GM19397 (cell line): Measurements from ENCODE around the gene NCKAP5.

Experiments used
- ATAC-seq: cut with Tn5 transposase; IDR thresholded peaks from one replicate; pipeline ENCODE4 v1.9.1; 2021; ENCODE audit warnings: mild to moderate bottlenecking, moderate library complexity; ENCODE audit not compliant: unreplicated experiment

The NCKAP5 gene

DNA sequence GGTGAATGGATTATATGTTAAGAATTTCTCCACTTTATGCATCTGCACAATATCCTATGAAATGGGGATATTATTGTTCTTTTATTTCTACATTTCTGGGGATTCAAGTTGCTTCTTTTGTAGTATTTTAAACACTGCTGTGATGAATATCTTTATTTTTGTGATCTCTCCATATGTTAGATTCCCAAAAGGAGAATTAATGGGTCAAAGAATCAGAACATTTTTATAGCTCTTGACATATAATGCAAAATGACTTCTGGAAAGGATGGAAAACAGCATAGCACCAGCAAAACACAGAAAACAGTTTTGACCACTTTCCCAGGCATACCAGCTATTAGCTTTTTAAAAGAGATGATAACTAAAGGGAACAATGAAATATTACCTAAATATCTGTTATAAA, 135.5 kb downstream of the NCKAP5 start:
- no peak for ATAC-seq

DNA sequence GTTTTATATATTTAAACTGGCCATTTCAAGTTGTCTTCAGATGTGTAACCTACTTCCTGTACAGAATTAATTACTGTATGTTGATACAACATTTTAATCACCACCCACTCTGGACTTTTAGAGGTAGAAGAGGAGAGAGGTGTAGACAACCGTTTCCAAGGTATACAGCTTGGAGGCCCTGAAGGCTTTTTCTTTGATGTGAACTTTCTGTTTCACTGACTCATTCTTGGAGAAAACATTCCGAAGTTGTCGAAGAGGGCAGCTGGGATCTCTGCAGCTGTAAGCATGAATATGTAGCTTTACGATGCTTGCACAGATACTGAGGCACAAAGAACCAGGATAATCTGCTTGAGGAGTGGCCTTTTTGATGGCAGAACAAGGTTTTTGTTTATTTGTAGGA, 137.0 kb downstream of the NCKAP5 start:
- no peak for ATAC-seq

DNA sequence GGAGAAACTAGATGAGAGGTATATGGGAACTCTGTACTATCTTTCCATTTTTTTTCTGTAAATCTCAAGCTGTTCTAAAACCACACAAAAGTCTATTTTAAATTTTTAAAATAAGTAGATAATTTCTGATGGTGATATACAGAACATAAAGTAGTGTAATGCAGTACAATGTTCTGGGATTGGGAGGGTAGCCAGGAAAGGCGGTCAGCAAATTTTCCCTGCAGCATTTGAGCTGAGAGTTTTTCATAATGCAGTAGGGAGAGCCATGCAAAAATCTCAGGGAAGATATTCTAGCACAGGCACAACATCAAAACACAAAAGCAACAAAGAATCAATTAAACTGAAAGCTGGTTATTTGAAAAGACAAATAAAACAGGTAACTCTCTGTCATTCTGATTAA, 141.5 kb downstream of the NCKAP5 start:
- ATAC-seq: no peak

DNA sequence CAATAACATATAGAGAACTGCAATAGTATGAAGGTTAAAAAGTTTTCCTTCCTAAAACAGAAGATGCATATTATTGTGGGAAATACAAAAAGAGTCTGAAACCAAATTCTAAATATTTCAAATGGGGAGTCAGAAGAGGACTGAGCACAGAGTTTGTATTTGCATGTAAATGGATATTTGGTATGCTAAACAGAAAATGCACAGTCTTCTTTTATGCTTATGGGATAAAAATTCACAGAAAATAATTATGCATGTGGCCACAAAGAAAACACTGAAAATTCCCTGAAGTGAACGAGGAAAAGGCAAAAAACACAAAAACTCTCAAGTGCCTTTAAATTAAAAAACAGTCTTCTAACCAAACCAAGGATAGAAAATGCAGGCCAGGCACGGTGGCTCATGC, 142.7 kb downstream of the NCKAP5 start:
- ATAC-seq: no peak

DNA sequence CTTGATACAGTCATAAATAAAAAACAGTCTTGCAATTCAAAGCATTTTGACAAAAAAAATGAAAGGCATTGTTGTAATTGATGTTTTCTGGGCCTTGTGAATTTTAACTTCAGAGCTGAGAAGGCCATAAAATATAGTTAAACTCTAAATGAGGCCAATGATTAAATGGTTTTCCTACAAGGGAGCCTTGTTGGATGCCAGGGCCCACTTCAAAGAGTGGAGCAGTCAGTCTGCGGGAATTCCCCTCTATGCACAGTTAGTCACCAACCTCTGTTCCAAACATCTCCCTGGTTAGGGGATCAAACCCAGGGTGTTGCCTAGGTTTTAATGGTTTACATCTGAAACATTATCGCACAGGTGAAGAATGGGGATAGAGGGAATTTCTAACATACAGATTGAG, 143.4 kb downstream of the NCKAP5 start:
- no peak for ATAC-seq

DNA sequence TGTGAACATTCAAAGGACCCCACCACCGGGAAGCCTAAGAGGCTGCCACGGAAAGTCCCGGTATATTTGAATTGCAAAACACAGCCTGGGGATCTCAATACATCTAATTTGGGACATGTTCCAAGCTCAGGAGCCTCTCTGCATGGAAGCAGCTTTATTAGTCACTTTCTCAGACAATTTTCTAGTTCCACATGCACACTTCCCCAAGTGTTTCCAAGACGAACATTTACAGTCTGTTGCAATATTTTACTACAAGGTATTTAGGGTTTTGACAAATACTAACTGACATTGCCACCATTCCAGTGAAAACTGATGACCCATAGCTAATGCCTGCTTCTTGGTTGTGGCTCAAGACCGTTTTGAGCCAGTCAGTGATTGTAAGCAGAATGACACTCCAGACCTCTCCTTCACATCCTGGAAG, 145.3 kb downstream of the NCKAP5 start:
- no peak for ATAC-seq

DNA sequence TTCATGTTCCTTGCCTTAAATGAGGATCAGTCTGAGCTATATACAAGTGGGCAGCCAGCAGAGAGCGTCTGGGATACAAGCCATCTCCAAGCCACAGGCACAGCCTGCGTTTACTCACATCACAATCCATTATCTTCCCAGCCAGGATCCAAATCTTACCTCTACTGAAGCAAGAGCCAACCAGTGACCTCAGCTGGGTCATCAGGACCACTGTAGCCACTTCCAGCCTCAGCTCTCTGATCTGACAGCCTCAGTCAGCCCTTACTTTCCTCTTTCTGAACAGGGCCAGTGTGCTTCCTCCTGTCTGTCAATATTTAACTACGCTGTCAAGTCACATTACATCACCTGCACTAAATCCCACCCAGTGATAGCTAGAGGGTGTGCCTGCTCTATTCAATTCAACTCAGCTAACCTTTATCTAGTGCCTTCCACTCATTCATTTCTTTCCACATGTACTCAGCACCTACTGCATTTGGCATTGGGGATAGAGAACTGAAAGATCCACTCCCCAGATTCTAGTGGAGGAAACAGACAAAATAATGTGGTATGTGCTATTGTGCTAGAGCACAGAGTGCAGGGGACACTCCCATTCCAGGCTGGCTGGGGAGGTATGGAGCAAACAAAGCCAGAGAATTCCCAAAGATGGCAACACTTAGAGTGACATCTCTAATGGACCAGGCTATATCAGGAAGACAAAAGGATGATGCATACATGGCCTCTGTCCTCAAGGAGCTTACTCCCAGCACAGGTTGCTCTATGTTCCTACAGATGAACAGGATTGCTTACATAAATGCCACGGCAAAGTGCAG, 146.5 kb downstream of the NCKAP5 start:
- peak; percentile 96 for ATAC-seq

DNA sequence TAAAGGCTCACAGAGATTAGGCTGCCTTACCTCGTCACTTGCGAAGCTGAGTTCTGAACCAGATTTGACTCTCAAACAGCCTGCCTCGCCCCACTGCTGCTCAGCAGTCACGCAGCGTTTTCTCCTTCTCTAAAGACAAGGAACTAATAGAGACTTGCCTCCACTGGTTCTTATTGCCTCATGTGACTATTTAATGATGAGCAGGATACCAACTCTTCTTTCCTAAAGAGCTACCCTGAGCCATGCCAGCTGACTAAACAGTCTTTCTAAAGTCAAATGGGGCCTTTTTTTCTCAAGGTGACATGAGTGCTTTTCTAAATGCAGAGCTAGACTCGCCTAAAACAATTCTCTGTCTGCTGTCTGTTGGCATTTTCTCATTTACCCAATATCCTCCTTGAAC, 147.5 kb downstream of the NCKAP5 start:
- ATAC-seq: no peak

DNA sequence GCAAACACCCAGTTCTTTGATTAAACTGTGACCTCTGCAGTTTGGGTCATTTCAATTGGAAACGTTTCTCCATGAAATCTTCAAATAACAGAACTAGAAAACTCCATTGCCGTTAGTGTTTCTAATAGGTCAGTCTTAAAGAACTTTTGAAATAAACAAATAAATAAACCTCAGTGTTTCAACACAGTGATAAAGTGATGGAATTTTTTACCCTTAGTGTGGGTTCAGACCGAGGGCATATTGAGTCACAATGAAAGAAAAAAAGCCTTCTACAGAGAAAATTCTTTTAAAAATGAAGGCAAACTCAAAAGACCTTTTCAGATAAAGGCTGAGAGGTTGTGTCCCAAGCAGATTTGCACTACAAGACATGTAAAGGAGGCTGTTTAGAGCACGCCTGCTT, 149.6 kb downstream of the NCKAP5 start:
- no peak for ATAC-seq

DNA sequence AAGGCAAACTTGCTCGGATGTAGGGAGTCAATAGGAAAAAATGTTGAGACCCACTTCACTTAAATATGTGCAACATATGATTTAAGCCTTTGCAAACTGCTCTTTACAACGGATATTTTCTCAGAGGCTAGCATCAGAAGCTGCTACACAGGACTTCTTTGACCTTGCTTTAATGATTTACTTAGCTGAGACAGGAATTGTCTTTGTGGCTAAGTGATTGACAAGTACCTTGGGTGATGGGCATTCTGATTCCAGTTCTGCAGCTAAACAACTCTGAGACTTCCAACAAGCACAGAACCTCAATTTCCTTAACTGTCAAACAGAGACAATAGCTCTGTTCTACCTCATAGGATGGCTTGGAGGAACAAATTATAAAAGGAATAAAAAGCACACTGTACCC, 150.2 kb downstream of the NCKAP5 start:
- peak; percentile 27 for ATAC-seq

DNA sequence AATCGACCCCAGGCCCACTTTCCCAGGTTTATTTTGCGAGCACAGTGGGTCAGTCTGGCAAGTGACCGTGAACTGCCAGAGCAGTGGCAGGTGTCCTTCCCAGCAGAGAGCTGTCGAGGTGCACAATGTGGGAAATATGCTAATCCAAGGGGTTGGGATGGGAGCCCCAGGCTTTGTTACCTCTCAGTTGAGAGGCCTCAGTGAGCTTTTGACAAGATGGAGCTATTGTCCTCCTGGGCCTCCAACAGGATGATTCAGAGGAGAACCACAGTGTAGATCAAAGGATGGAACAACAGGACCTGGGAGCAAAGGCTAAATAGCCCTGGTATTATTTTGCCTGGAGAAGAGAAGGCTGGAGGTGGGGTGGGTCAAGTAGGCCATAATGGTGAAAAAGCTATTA, 150.8 kb downstream of the NCKAP5 start:
- ATAC-seq: no peak

DNA sequence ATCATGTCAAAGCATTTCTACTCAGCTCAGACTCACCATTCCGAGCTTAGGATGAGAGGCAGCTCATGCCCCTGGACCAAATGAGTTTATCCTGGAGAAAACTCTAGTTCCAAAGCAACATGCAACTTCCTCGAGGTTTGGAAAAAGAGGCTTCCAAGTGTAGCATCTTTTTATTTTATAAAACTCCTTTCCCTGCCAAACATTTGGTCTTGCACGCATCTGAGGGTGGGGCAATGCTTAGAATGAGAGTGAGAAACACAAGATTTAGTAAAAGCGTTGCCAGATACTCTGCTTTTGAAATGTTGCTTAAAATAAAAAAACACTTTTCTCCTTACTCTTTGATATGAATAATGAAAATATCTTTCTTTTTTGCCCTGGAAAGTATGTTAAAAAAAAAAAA, 151.5 kb downstream of the NCKAP5 start:
- no peak for ATAC-seq

DNA sequence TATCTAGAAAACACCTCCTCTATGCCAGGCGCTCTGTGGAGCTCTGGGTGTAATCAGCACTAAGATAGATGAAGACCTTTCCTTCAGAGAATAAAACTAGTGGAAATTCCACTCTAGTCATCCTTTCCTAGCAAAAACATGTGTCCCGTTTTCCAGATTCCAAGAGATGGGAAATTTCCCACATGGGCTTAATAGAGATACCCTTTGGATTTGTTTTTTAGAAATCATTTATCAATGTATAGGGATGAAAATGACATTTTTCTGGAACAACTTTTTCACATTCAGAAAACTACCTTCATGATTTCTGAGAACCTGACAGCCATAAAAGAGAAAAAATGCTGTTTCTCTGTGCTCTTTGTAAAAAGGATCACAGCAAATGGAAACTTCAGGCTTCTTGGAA, 152.1 kb downstream of the NCKAP5 start:
- ATAC-seq: no peak

DNA sequence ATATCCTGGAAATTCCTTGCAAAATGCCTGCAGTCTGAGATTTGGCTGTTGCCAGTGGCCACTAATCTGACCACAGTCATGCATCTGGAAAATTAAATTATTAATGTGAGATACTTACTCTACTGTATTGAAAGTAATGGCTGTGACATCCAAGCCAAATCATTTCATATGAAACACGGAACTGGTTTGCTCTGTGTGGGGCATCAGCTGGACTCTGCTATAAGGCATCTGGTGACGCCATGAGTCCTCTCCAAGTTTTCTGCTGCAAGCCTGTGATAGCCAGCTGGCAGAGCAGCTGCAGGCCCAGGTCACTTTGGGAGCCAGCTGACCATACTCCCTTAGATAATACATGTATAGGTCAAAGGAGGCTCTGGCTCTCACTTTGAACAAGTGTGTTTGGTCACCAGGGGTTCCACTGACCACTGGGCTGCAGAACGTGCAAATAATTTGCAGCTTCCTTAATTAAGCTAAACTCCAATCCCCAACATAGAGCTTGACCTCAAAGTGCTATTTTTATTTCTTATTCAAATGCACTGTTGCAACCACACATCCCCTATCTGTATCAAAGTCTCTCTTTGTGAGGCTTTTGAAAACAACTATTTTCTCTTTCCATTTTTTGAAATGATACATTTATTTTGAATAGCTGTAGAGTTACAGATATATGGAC, 152.9 kb downstream of the NCKAP5 start:
- ATAC-seq: peak; percentile 51

DNA sequence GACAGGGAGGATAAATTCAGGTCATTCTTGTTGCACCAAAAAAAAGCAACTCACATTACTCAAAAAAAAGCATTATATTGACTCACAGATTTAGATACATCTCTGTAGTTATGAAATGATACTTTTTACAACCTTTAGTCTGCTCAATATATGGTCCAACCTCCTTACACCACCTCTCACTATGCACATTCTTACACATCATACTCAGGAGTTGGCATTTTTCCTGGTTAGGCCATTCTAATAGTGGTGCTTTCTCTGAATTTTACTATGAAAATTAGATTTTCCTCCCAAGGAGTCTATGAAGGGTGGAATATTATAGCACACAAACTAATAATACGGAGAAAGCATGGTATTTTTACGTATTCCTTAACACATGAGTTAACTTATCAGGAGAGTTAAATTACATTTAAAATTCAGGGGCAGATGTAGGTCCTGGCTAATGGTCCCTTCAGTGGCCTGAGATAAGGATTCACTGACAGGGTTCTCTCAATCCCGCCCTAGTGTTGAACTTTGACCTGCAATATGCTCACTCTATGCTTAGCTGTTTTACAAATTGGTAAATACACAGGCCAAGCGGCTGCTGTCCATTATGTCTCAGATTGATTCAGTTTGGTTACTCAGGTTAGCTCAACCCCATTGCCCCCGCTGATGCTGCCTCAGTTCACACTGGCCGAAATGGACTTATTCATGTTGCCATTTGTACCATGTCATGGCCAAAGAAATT, 153.6 kb downstream of the NCKAP5 start:
- ATAC-seq: no peak

DNA sequence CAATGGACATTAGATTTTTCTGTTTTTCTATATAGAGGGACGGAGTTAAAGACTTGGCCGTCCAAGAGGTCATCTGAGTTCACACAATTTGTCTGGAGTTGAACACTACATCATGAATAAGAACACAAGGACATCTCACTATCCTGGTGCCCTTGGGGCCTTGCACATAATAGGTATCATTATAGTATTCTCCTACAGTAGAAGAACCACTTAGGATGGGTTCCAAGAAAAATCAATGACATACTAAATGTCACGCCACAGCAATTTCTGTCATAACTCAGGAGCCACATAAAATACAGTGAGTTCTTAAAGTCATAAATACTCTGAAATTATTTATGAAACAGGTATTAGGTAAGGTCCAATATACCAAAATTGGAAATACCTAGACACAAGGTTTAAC, 154.4 kb downstream of the NCKAP5 start:
- ATAC-seq: no peak

DNA sequence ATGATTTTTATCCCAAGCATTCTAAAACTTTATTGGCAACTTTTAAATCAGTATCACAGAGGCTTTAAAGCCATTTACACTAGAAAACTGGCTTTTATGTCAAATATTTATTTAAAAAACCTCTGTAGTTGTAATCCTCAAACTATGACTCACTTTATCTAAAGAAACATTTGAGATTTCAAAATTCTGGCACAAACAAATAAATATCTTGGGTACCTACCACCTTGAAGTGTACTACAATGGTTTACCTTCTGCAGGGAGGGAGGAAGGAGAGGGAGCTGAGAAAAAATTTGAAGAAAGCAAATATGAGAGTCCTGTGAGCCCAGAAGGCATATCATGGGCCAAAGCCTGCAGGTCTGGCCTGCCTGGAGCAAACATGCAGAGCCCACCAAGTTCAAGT, 155.6 kb downstream of the NCKAP5 start:
- no peak for ATAC-seq

DNA sequence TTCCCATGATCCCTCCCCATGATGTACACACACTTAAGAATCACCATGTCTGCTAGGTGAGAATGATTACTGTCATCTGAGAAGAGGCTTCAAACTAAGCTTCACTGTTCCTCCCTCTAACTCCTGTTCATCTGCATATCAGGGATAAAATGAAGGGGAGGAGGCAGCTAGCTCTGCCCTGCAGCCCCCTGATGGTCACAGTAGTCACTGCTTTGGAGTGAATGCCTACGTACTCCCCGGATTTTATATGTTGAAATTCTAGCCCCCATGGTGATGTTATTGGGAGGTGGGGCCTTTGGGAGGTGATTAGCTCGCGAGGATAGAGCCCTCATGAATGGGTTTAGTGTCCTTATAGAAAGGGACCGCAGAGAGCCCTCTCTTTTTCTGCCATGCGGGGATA, 156.4 kb downstream of the NCKAP5 start:
- ATAC-seq: no peak

DNA sequence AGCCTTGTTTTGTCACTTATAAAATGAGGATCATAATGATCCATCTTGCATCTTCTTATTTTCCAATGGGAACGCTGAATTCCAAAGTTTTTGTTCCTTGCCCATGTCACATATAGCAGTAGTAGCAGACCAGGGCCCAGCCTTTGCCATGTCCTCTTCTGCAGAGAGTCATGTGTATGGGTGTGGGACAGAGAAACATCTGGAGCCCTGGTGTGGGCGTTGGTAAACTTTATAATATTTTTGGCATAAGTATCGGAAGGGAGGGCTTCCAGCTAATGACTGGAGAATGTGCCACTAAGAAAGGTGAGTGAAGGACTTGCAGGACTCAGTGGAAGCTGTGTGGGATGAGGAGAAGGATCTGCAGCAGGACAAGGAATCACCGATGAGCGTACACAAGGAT, 157.2 kb downstream of the NCKAP5 start:
- no peak for ATAC-seq

DNA sequence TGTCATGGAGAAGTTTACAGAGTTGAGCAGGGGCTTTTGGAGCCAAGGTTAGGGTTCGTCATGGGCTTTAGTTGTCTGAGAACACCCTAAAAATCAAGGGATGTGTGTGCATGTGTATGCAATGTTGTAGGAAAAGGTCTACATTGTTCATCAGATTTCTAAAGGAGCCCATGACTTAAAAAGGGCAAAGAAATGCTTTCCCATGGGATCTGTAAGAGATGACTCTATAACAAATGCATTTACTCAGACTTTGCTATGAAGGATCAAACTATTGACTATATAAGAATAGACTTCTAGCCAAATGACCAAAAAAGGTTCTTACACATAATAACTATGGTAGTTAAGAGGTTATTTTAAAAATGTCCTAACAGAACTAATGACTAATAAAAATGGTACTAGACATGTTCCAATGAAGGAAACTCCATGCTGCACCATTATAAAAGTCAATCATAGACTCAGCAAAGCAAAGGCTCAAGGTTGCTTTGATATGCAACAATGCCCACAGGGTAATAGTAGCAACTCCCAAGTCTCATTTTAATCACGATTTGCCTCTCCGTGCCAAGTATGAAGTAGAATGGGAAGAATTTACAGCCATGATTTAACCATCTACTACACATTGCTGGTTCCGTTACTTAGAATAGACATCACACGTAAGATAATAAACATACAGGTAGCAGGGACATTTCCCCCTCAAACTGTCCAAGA, 158.5 kb downstream of the NCKAP5 start:
- ATAC-seq: no peak

DNA sequence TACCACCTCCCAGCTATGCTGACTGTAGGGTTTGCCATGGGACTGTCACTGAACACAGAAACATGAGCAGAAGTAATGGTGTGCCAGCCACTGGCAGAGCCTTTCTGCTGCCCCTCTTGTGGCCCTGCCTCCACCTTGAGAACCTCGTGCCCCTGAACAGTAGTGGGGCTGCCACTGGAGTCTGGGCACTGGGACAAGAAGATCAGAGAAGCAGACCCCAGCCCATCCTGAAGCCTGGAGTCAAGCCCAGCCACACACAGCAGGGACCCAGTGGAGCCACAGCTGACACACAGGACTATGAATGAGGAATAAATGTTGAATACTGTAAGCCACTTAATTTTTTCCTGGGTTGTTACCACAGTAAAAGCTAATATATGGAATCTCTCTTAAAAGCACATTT, 159.6 kb downstream of the NCKAP5 start:
- no peak for ATAC-seq
